CD4-positive, alpha-beta T cell (primary cell): ENCODE data around the gene PITPNC1. TPM values are rescaled to one million over a fixed set of nuclear protein-coding genes. Genes with fewer than 3 reads are reported as not detected.

Experiments used
- ATAC-seq: fragments of 200-7000 bp; cut with Tn5 transposase; one replicate; pipeline ENCODE4 v1.10.0; 2022; ENCODE audit warnings: mild to moderate bottlenecking; ENCODE audit not compliant: poor library complexity
- CTCF ChIA-PET: fragments of 350-600 bp; sonication (Branson Sonifier 250); formaldehyde crosslinking; loops from one replicate; lab custom pipeline; 2021; ENCODE audit warnings: antibody characterized with exemption, inconsistent platforms; lab: Charles Lee
- POLR2A ChIA-PET: fragments of 350-600 bp; sonication (Branson Sonifier 250); formaldehyde crosslinking; loops from one replicate; lab custom pipeline; 2021; ENCODE audit warnings: antibody characterized with exemption, inconsistent platforms; lab: Charles Lee
- DNase-seq, 14 experiments: peaks; one replicate each; pipeline ENCODE4 v3.0.0-alpha.2; 2013 to 2020; ENCODE audit warnings: mixed read lengths in 2 of 14
- H3K27ac ChIP-seq, 2 donors: one replicate each; pipeline versions ENCODE4 v1.5.1 to v1.7.0; 2013; ENCODE audit warnings: low read length in 2 of 2, low read depth in 1 of 2, mild to moderate bottlenecking in 1 of 2
- H3K27me3 ChIP-seq, 2 experiments: 1 replicate in 1 of 2; 2 replicates in 1 of 2; pipeline versions ENCODE4 v1.6.1 to v1.7.0; 2013; ENCODE audit warnings: low read length in 2 of 2, control low read depth in 1 of 2, mild to moderate bottlenecking in 1 of 2, moderate library complexity in 1 of 2; ENCODE audit not compliant: insufficient read depth in 2 of 2, control insufficient read depth in 1 of 2
- H3K36me3 ChIP-seq: one replicate; pipeline ENCODE4 v1.6.1; 2013; ENCODE audit warnings: low read length, control low read depth; ENCODE audit not compliant: insufficient read depth
- H3K4me1 ChIP-seq: one replicate; pipeline ENCODE4 v1.6.1; 2013; ENCODE audit warnings: low read length, control low read depth; ENCODE audit not compliant: insufficient read depth
- H3K4me3 ChIP-seq: one replicate; pipeline ENCODE4 v1.5.1; 2013; ENCODE audit warnings: mild to moderate bottlenecking, low read length, moderate library complexity
- H3K9me3 ChIP-seq, 2 experiments: 1 replicate in 1 of 2; 2 replicates in 1 of 2; pipeline versions ENCODE4 v1.6.1 to v1.7.0; 2013; ENCODE audit warnings: low read length in 2 of 2, mild to moderate bottlenecking in 2 of 2, control low read depth in 1 of 2, moderate library complexity in 1 of 2; ENCODE audit not compliant: control insufficient read depth in 1 of 2, insufficient read depth in 1 of 2
- H3K27ac Mint-ChIP-seq: one replicate; pipeline ENCODE4 v1.8.0; 2020; ENCODE audit warnings: mixed read lengths
- H3K27me3 Mint-ChIP-seq: one replicate; pipeline ENCODE4 v1.8.0; 2021; ENCODE audit warnings: mixed read lengths
- H3K36me3 Mint-ChIP-seq: one replicate; pipeline ENCODE4 v1.8.0; 2021; ENCODE audit warnings: low read depth, mixed read lengths
- H3K4me1 Mint-ChIP-seq: one replicate; pipeline ENCODE4 v1.8.0; 2021; ENCODE audit warnings: low read depth, mixed read lengths
- H3K4me3 Mint-ChIP-seq: one replicate; pipeline ENCODE4 v1.8.0; 2020; ENCODE audit warnings: mild to moderate bottlenecking, mixed read lengths
- H3K9me3 Mint-ChIP-seq: one replicate; pipeline ENCODE4 v1.8.0; 2020; ENCODE audit warnings: mixed read lengths
- CTCF ChIP-seq: fragments of 200-600 bp; IDR thresholded peaks from one replicate; pipeline ENCODE4 v1.8.0; 2022; ENCODE audit warnings: antibody characterized with exemption, mild to moderate bottlenecking
- intact Hi-C, 2 experiments: fragments of 100-400 bp; cut with DNase I in 1 of 2; cut with micrococcal nuclease in 1 of 2; formaldehyde crosslinking; loops; one replicate each; pipeline versions ENCODE4 v1.15.1 to v1.9.0; 2023 to 2025; cut with DNase I, micrococcal nuclease
- total RNA-seq, 174 experiments: library from RNA in 2 of 174; stranded (reverse) in 2 of 174; gene quantifications; one replicate each; pipeline ENCODE4 v1.2.3 and lab custom pipeline; 2021 to 2026

PITPNC1 gene
- total RNA-seq, 2 experiments from 2014 or later = 80.2 to 83.4 TPM

GRCh38 chr17:67606471-67606870 is 229.4 kb downstream of the PITPNC1 start:
- no peaks in the 10 kb centered on the region for H3K9me3 Mint-ChIP-seq
- H3K4me3 ChIP-seq = no peak overlapping the region
- peaks cover 21% of the 10 kb centered on the region for H3K36me3 Mint-ChIP-seq
- no peak overlapping the region for H3K4me3 Mint-ChIP-seq
- POLR2A ChIA-PET = interaction anchor here (0.6 kb wide), 1 partner anchor 18 kb away, joined by 3 read pairs; no protein-coding TSS in a partner anchor
- no peaks in the 10 kb centered on the region for H3K27me3 ChIP-seq
- peaks cover 34% of the 10 kb centered on the region for H3K4me1 Mint-ChIP-seq
- peaks cover 8% of the 10 kb centered on the region for H3K36me3 ChIP-seq
- no peaks in the 10 kb centered on the region for H3K9me3 ChIP-seq
- no peak for TF ChIP-seq CTCF
- DNase-seq (no peak), ATAC-seq (no peak)
- H3K4me1 ChIP-seq = no peaks in the 10 kb centered on the region
- H3K27ac Mint-ChIP-seq = no peak overlapping the region
- no peak overlapping the region for H3K27ac ChIP-seq
- intact Hi-C loops = no loop called here
- CTCF ChIA-PET = interaction anchor here (0.6 to 1.4 kb wide), 2 partner anchors 231 to 232 kb away, joined by 3 to 4 read pairs; no protein-coding TSS in a partner anchor
- no peaks in the 10 kb centered on the region for H3K27me3 Mint-ChIP-seq

- intact Hi-C loops = no loop called here
- H3K9me3 Mint-ChIP-seq = no peaks in the 10 kb centered on the region
- no peak overlapping the region for H3K4me3 Mint-ChIP-seq
- no peaks in the 10 kb centered on the region for H3K27me3 Mint-ChIP-seq
- peaks cover 34% of the 10 kb centered on the region for H3K4me1 Mint-ChIP-seq
- H3K27ac Mint-ChIP-seq = no peak overlapping the region
- TF ChIP-seq CTCF = no peak
- no peak overlapping the region for H3K4me3 ChIP-seq
- CTCF ChIA-PET = no interaction called here
- no peak overlapping the region for H3K27ac ChIP-seq
- no peaks in the 10 kb centered on the region for H3K27me3 ChIP-seq
- no peaks in the 10 kb centered on the region for H3K9me3 ChIP-seq
- peaks cover 21% of the 10 kb centered on the region for H3K36me3 Mint-ChIP-seq
- H3K4me1 ChIP-seq = no peaks in the 10 kb centered on the region
- DNase-seq (no peak), ATAC-seq (no peak)
- POLR2A ChIA-PET = no interaction called here
- H3K36me3 ChIP-seq = peaks cover 8% of the 10 kb centered on the region
Measured at GRCh38 chr17:67606896-67607604, 230.0 kb downstream of the PITPNC1 start.

- Histone ChIP-seq H3K4me3 (no peak overlapping the region), H3K4me1 (no peaks in the 10 kb centered on the region), H3K27me3 (no peaks in the 10 kb centered on the region), H3K36me3 (peaks cover 8% of the 10 kb centered on the region), H3K27ac (no peak overlapping the region), H3K9me3 (no peaks in the 10 kb centered on the region)
- Mint-ChIP-seq H3K4me1 (peaks cover 25% of the 10 kb centered on the region), H3K27ac (no peak overlapping the region), H3K9me3 (no peaks in the 10 kb centered on the region), H3K27me3 (no peaks in the 10 kb centered on the region), H3K36me3 (peaks cover 21% of the 10 kb centered on the region), H3K4me3 (no peak overlapping the region)
- DNase-seq = no peak
- POLR2A ChIA-PET = no interaction called here
- CTCF ChIA-PET = no interaction called here
- intact Hi-C loops = no loop called here
- no peak for ATAC-seq
- TF ChIP-seq CTCF = no peak
Measured at GRCh38 chr17:67610061-67610460, 233.0 kb downstream of the PITPNC1 start.
